H9 (cell line): ENCODE data around the gene DBH. TPM values are rescaled to one million over a fixed set of nuclear protein-coding genes. Genes with fewer than 3 reads are reported as not detected.
A peak's percentile ranks its signal among the peaks of the same experiment; 100 is the strongest.

Source experiments
- DNase-seq: peaks from one replicate; pipeline ENCODE4 v3.0.0-alpha.2; 2017
- H2AFZ ChIP-seq: one replicate; pipeline ENCODE4 v1.6.1; 2013; ENCODE audit warnings: mild to moderate bottlenecking, low read length, control low read depth, moderate library complexity
- H2AK5ac ChIP-seq: 2 replicates; pipeline ENCODE4 v1.6.1; 2013; ENCODE audit warnings: low read length, control low read depth, mixed read lengths; ENCODE audit not compliant: insufficient read length
- H2BK120ac ChIP-seq: one replicate; pipeline ENCODE4 v1.6.1; 2013; ENCODE audit warnings: low read depth, mild to moderate bottlenecking, low read length, control low read depth, inconsistent platforms; ENCODE audit not compliant: poor library complexity, severe bottlenecking
- H2BK12ac ChIP-seq: 2 replicates; pipeline ENCODE4 v1.6.1; 2013; ENCODE audit warnings: low read length, control low read depth, mixed read lengths, low read depth; ENCODE audit not compliant: insufficient read length
- H2BK15ac ChIP-seq: 2 replicates; pipeline ENCODE4 v1.6.1; 2013; ENCODE audit warnings: low read depth, low read length, control low read depth
- H2BK20ac ChIP-seq: one replicate; pipeline ENCODE4 v1.6.1; 2013; ENCODE audit warnings: low read depth, mild to moderate bottlenecking, low read length, control low read depth, inconsistent platforms; ENCODE audit not compliant: poor library complexity, severe bottlenecking
- H2BK5ac ChIP-seq: 2 replicates; pipeline ENCODE4 v1.6.1; 2013; ENCODE audit warnings: low read length, control low read depth, mixed read lengths; ENCODE audit not compliant: insufficient read length
- H3K14ac ChIP-seq: 2 replicates; pipeline ENCODE4 v1.6.1; 2013; ENCODE audit warnings: low read length, control low read depth; ENCODE audit not compliant: insufficient read depth
- H3K18ac ChIP-seq: 2 replicates; pipeline ENCODE4 v1.6.1; 2013; ENCODE audit warnings: low read depth, mild to moderate bottlenecking, mixed read lengths, low read length, control low read depth; ENCODE audit not compliant: insufficient read length
- H3K23ac ChIP-seq: 2 replicates; pipeline ENCODE4 v1.6.1; 2013; ENCODE audit warnings: low read length, control low read depth, mixed read lengths, low read depth; ENCODE audit not compliant: insufficient read length
- H3K23me2 ChIP-seq: 2 replicates; pipeline ENCODE4 v1.6.1; 2013; ENCODE audit warnings: low read depth, mild to moderate bottlenecking, mixed read lengths, low read length, control low read depth; ENCODE audit not compliant: insufficient read length, poor library complexity, severe bottlenecking
- H3K27ac ChIP-seq: 2 replicates; pipeline ENCODE4 v1.5.1; 2013; ENCODE audit warnings: low read length, control low read depth, mixed read lengths, low read depth; ENCODE audit not compliant: insufficient read length
- H3K27me3 ChIP-seq: 2 replicates; pipeline ENCODE4 v1.6.1; 2013; ENCODE audit warnings: low read length, control low read depth, inconsistent platforms; ENCODE audit not compliant: insufficient read depth
- H3K4ac ChIP-seq: 2 replicates; pipeline ENCODE4 v1.6.1; 2013; ENCODE audit warnings: low read depth, mild to moderate bottlenecking, control low read depth, inconsistent platforms, low read length, moderate library complexity
- H3K4me1 ChIP-seq: 2 replicates; pipeline ENCODE4 v1.6.1; 2013; ENCODE audit warnings: low read length, control low read depth, inconsistent platforms; ENCODE audit not compliant: insufficient read depth
- H3K4me2 ChIP-seq: 2 replicates; pipeline ENCODE4 v1.6.1; 2013; ENCODE audit warnings: low read length, control low read depth, mixed read lengths; ENCODE audit not compliant: insufficient read length, insufficient read depth
- H3K56ac ChIP-seq: 2 replicates; pipeline ENCODE4 v1.6.1; 2013; ENCODE audit warnings: low read depth, mild to moderate bottlenecking, mixed read lengths, low read length, control low read depth; ENCODE audit not compliant: insufficient read length
- H3K79me1 ChIP-seq: 2 replicates; pipeline ENCODE4 v1.6.1; 2013; ENCODE audit warnings: low read depth, mild to moderate bottlenecking, moderate library complexity, low read length, control low read depth, inconsistent platforms; ENCODE audit not compliant: insufficient read depth, poor library complexity, severe bottlenecking
- H3K79me2 ChIP-seq: 2 replicates; pipeline ENCODE4 v1.6.1; 2013; ENCODE audit warnings: low read length, control low read depth, inconsistent platforms; ENCODE audit not compliant: insufficient read depth
- H3K9ac ChIP-seq: 2 replicates; pipeline ENCODE4 v1.6.1; 2013; ENCODE audit warnings: low read length, control low read depth, mixed read lengths; ENCODE audit not compliant: insufficient read length; ENCODE audit errors: extremely low read depth
- H3K9me3 ChIP-seq: one replicate; pipeline ENCODE4 v1.6.1; 2013; ENCODE audit warnings: low read depth, low read length, inconsistent platforms; ENCODE audit not compliant: control insufficient read depth
- H3T11ph ChIP-seq: one replicate; pipeline ENCODE4 v1.6.1; 2013; ENCODE audit warnings: mild to moderate bottlenecking, low read length, control low read depth, inconsistent platforms
- H4K20me1 ChIP-seq: one replicate; pipeline ENCODE4 v1.6.1; 2013; ENCODE audit not compliant: control insufficient read depth, insufficient read length, insufficient read depth
- H4K5ac ChIP-seq: 2 replicates; pipeline ENCODE4 v1.6.1; 2013; ENCODE audit warnings: low read depth, mild to moderate bottlenecking, mixed read lengths, low read length, control low read depth; ENCODE audit not compliant: insufficient read length
- H4K8ac ChIP-seq: replicated peaks from 2 replicates; pipeline ENCODE4 v1.6.1; 2013; ENCODE audit warnings: low read length, control low read depth, mixed read lengths, low read depth; ENCODE audit not compliant: insufficient read length
- H4K91ac ChIP-seq: 2 replicates; pipeline ENCODE4 v1.6.1; 2013; ENCODE audit warnings: low read depth, mild to moderate bottlenecking, moderate library complexity, mixed read lengths, low read length, control low read depth; ENCODE audit not compliant: insufficient read length
- H3K27ac Mint-ChIP-seq, 3 experiments: 2 replicates in 2 of 3; 3 replicates in 1 of 3; pipeline ENCODE4 v1.8.0; 2020 to 2021; ENCODE audit warnings: mixed read lengths in 3 of 3, mild to moderate bottlenecking in 1 of 3, moderate library complexity in 1 of 3
- H3K27me3 Mint-ChIP-seq: 2 replicates; pipeline ENCODE4 v1.8.0; 2021; ENCODE audit warnings: low read depth, mild to moderate bottlenecking, moderate library complexity, mixed read lengths
- H3K36me3 Mint-ChIP-seq, 3 experiments: 2 replicates in 2 of 3; 3 replicates in 1 of 3; pipeline ENCODE4 v1.8.0; 2020 to 2021; ENCODE audit warnings: low read depth in 3 of 3, mixed read lengths in 3 of 3; ENCODE audit not compliant: insufficient read depth in 1 of 3
- H3K4me1 Mint-ChIP-seq, 2 experiments: 2 replicates each; pipeline ENCODE4 v1.8.0; 2020; ENCODE audit warnings: mixed read lengths in 2 of 2
- H3K4me3 Mint-ChIP-seq, 2 experiments: 2 replicates in 1 of 2; 3 replicates in 1 of 2; pipeline ENCODE4 v1.8.0; 2020 to 2021; ENCODE audit warnings: mild to moderate bottlenecking in 2 of 2, mixed read lengths in 2 of 2, moderate library complexity in 1 of 2
- H3K9me3 Mint-ChIP-seq, 2 experiments: 2 replicates in 1 of 2; 3 replicates in 1 of 2; pipeline ENCODE4 v1.8.0; 2020; ENCODE audit warnings: mild to moderate bottlenecking in 2 of 2, mixed read lengths in 2 of 2, moderate library complexity in 1 of 2
- WGBS: extraction: QIAGEN DNeasy Blood & Tissue Kit; methylation state at CpG from one replicate; pipeline ENCODE4 v1.1.7; 2013; ENCODE audit warnings: missing lambda C conversion rate, low lambda C conversion rate, mixed read lengths; ENCODE audit not compliant: insufficient read length; ENCODE audit errors: extremely low coverage; 5-methylcytosine and 5-hydroxymethylcytosine counted together
- total RNA-seq: library from RNA; stranded (reverse); gene quantifications from 2 replicates; pipeline ENCODE4 v1.2.1, GENCODE V29; 2021
- TF ChIP-seq, protein P1 (sequence below): fragments of 200-600 bp; sonication (generic); conservative IDR thresholded peaks from 3 replicates; pipeline ENCODE4 v1.8.0; 2021; ENCODE audit warnings: antibody characterized with exemption, mild to moderate bottlenecking

Gene DBH
- total RNA-seq, 1 experiment from 2014 or later, result not detected

DNA sequence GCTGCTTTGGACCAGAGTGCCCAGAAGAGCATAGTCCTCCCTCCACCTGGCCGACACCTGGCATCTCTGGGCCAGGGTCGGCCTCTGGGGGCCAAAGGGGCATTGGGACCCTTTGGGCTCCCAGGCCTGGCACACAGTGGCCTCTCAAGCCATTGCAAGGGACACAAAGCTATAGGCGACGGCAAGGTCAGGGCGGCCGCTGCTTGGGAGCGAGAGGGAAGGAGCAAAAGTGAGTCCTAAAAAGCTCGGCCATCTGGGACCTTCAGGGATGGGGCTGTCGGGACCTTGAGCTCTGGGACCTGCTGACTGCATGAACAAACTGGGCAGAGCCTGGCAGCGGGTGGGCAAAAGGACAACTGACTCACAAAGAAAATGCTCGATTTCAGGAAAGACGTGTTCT lies 13.9 kb downstream of the DBH start:
- H3K4ac ChIP-seq, result no peak overlapping the region
- no peaks in the 10 kb centered on the region for H3K27me3 ChIP-seq
- 0 out of 7 replicates have a peak overlapping the region, but pooled peaks of 1 of the 3 experiments have one; percentile 44 for H3K27ac Mint-ChIP-seq
- H3K79me1 ChIP-seq, result no peaks in the 10 kb centered on the region
- no peak overlapping the region for H3K4me2 ChIP-seq
- H2BK20ac ChIP-seq, result no peak overlapping the region
- no peaks in the 10 kb centered on the region for H3K23me2 ChIP-seq
- H3K14ac ChIP-seq, result no peak overlapping the region
- H4K91ac ChIP-seq, result no peak overlapping the region
- no peak for DNase-seq
- peaks cover 6 to 17% of the 10 kb centered on the region in 2 experiments for H3K4me1 Mint-ChIP-seq
- no peak overlapping the region for H2AK5ac ChIP-seq
- no peaks in the 10 kb centered on the region for H4K20me1 ChIP-seq
- no peak overlapping the region for H3K56ac ChIP-seq
- WGBS, result no CpG with 5 or more reads among the region's 12 CpGs
- H3K9me3 Mint-ChIP-seq, result no peaks in the 10 kb centered on the region
- H2AFZ ChIP-seq, result no peak overlapping the region
- no peak overlapping the region for H2BK120ac ChIP-seq
- H4K5ac ChIP-seq, result no peak overlapping the region
- H3K27ac ChIP-seq, result no peak overlapping the region
- no peaks in the 10 kb centered on the region; the same call in 1 of the 2 replicates for H3K4me1 ChIP-seq
- no peaks in the 10 kb centered on the region for H3K79me2 ChIP-seq
- no peak overlapping the region for H2BK12ac ChIP-seq
- H3K9me3 ChIP-seq, result no peaks in the 10 kb centered on the region
- no peak overlapping the region for H2BK5ac ChIP-seq
- H2BK15ac ChIP-seq, result no peak overlapping the region
- TF ChIP-seq, protein P1, sequence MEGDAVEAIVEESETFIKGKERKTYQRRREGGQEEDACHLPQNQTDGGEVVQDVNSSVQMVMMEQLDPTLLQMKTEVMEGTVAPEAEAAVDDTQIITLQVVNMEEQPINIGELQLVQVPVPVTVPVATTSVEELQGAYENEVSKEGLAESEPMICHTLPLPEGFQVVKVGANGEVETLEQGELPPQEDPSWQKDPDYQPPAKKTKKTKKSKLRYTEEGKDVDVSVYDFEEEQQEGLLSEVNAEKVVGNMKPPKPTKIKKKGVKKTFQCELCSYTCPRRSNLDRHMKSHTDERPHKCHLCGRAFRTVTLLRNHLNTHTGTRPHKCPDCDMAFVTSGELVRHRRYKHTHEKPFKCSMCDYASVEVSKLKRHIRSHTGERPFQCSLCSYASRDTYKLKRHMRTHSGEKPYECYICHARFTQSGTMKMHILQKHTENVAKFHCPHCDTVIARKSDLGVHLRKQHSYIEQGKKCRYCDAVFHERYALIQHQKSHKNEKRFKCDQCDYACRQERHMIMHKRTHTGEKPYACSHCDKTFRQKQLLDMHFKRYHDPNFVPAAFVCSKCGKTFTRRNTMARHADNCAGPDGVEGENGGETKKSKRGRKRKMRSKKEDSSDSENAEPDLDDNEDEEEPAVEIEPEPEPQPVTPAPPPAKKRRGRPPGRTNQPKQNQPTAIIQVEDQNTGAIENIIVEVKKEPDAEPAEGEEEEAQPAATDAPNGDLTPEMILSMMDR, result no peak
- no peak overlapping the region for H3K4me3 Mint-ChIP-seq
- no peak overlapping the region for H3T11ph ChIP-seq
- H3K18ac ChIP-seq, result no peak overlapping the region
- no peaks in the 10 kb centered on the region; a peak in 1 of 7 replicates for H3K36me3 Mint-ChIP-seq
- no peak overlapping the region for H4K8ac ChIP-seq
- H3K27me3 Mint-ChIP-seq, result peaks cover 38% of the 10 kb centered on the region
- H3K23ac ChIP-seq, result no peak overlapping the region
- H3K9ac ChIP-seq, result no peak overlapping the region
